GM12872 (cell line): ENCODE data around the gene IQCK.

Source experiments
- CTCF ChIP-seq: IDR thresholded peaks from 3 replicates; pipeline ENCODE4 v1.5.1; 2011; ENCODE audit warnings: low read depth, mild to moderate bottlenecking, low read length, moderate library complexity; ENCODE audit not compliant: insufficient read depth

IQCK gene

GRCh38 chr16:19701091-19701490, 17.0 kb upstream of the IQCK start:
- no peak for TF ChIP-seq CTCF

- TF ChIP-seq CTCF: no peak
These were observed 14.7 kb upstream of the IQCK start for GRCh38 chr16:19703172-19703889.

- TF ChIP-seq CTCF: no peak
These were observed 13.5 kb upstream of the IQCK start for GRCh38 chr16:19704321-19705145.

GRCh38 chr16:19705146-19705501, 12.9 kb upstream of the IQCK start:
- no peak for TF ChIP-seq CTCF

GRCh38 chr16:19705843-19706242, 12.2 kb upstream of the IQCK start:
- TF ChIP-seq CTCF: no peak

- no peak for TF ChIP-seq CTCF
These were observed 11.2 kb upstream of the IQCK start for GRCh38 chr16:19706846-19707245.

- no peak for TF ChIP-seq CTCF
These were observed 10.3 kb upstream of the IQCK start for GRCh38 chr16:19707569-19708295.
